ENCODE measurements around the gene MND1.

The MND1 gene

DNA sequence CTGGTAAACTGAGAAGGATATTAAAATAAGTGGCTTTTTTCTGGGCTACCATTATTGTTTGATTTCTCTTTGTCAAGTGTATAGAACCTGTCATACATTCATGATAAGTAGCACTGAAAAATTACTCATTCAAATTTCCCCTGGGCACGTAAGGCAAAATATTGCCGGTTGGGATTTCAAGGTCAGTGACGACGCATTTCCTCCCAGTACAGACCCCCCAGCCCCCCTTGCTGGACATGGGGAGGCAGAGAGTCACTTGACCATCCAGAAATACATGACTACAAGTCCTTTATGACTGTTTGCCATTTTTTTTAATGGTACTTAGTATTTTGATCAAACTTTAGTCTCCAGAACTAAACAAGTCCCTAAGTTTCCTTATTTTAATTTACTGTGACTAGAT is 6.8 kb upstream of the MND1 start:
- Histone ChIP-seq H3K4me3 (ENCODE audit: insufficient read depth in 1 of 2, low read depth in 1 of 2, low read length in 2 of 2) (no peak overlapping the region), H3K23ac (ENCODE audit: low read length in 2 of 2) (no peak overlapping the region), H2AK5ac (ENCODE audit: low read length, severe bottlenecking) (no peak overlapping the region), H2BK5ac (ENCODE audit: low read depth, low read length, poor library complexity, severe bottlenecking) (no peak overlapping the region), H3K18ac (ENCODE audit: low read depth in 1 of 2, low read length in 2 of 2) (no peak overlapping the region), H3K4me1 (ENCODE audit: control insufficient read depth, insufficient read depth, low read depth, low read length) (no peaks in the 10 kb centered on the region), H3K4ac (ENCODE audit: low read depth in 1 of 2, low read length in 2 of 2) (no peak overlapping the region), H3K9ac (ENCODE audit: low read length) (no peak overlapping the region), H2AFZ (ENCODE audit: low read depth, low read length) (no peak overlapping the region), H3K9me3 (ENCODE audit: control insufficient read depth, low read length) (no peaks in the 10 kb centered on the region), H3K27me3 (ENCODE audit: control insufficient read depth in 1 of 2, insufficient read depth in 1 of 2, low read length in 2 of 2) (no peaks in the 10 kb centered on the region), H3K27ac (ENCODE audit: low read length, poor library complexity, severe bottlenecking) (no peak overlapping the region), H4K8ac (ENCODE audit: low read length) (no peak overlapping the region), H4K91ac (ENCODE audit: low read length) (no peak overlapping the region), H2BK12ac (ENCODE audit: low read length in 2 of 2) (no peak overlapping the region), H3K14ac (ENCODE audit: low read length in 2 of 2) (no peak overlapping the region), H2BK120ac (ENCODE audit: low read depth, low read length) (no peak overlapping the region), H3K4me2 (ENCODE audit: low read length, poor library complexity, severe bottlenecking) (no peak overlapping the region), H3K36me3 (ENCODE audit: control insufficient read depth in 1 of 2, insufficient read depth in 2 of 2, low read depth in 1 of 2, low read length in 2 of 2) (peaks cover 2 to 25% of the 10 kb centered on the region in 2 experiments), H3K79me1 (replicated peaks; ENCODE audit: low read length, poor library complexity, severe bottlenecking) (no peaks in the 10 kb centered on the region), H2BK15ac (ENCODE audit: low read depth, poor library complexity, severe bottlenecking) (no peak overlapping the region)
- no peak for DNase-seq
- 90% methylated on average over 4 of the region's 4 CpGs for WGBS

DNA sequence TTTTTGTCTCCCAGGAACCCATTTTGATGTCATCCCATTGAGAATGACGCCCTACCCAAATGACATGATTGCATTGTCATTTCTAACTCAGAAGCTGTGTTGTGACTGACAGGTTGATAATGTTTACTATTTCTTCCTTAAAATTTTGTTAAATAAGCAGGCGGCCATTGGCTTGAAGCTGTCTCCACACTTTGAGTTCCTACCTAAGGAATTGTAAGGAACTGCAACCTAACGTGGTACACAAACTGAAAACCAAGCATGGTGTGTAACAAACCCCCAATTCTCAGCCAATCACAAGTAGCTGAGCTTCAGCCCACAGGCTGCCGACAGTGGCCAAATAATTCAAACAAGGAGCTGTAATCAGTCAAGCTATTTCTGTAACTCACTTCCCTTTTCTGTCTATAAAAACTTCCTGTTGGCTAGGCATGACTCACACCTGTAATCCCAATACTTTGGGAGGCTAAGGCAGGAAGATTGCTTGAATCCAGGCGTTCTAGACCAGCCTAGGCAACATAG is 2.9 kb upstream of the MND1 start:
- Histone ChIP-seq H4K8ac (ENCODE audit: low read length) (no peak overlapping the region), H3K23ac (ENCODE audit: low read length in 2 of 2) (no peak overlapping the region), H3K27me3 (ENCODE audit: control insufficient read depth in 1 of 2, insufficient read depth in 1 of 2, low read length in 2 of 2) (no peaks in the 10 kb centered on the region), H2AFZ (ENCODE audit: low read depth, low read length) (no peak overlapping the region), H3K27ac (ENCODE audit: low read length, poor library complexity, severe bottlenecking) (no peak overlapping the region), H4K91ac (ENCODE audit: low read length) (no peak overlapping the region), H2BK15ac (ENCODE audit: low read depth, poor library complexity, severe bottlenecking) (no peak overlapping the region), H3K4me1 (ENCODE audit: control insufficient read depth, insufficient read depth, low read depth, low read length) (peaks cover 3% of the 10 kb centered on the region), H3K79me1 (replicated peaks; ENCODE audit: low read length, poor library complexity, severe bottlenecking) (peaks cover 6% of the 10 kb centered on the region), H2BK120ac (ENCODE audit: low read depth, low read length) (no peak overlapping the region), H3K4me3 (ENCODE audit: insufficient read depth in 1 of 2, low read depth in 1 of 2, low read length in 2 of 2) (no peak overlapping the region), H2BK12ac (ENCODE audit: low read length in 2 of 2) (no peak overlapping the region), H3K9ac (ENCODE audit: low read length) (no peak overlapping the region), H3K9me3 (ENCODE audit: control insufficient read depth, low read length) (no peaks in the 10 kb centered on the region), H2BK5ac (ENCODE audit: low read depth, low read length, poor library complexity, severe bottlenecking) (no peak overlapping the region), H3K4me2 (ENCODE audit: low read length, poor library complexity, severe bottlenecking) (no peak overlapping the region), H3K4ac (ENCODE audit: low read depth in 1 of 2, low read length in 2 of 2) (no peak overlapping the region), H3K36me3 (ENCODE audit: control insufficient read depth in 1 of 2, insufficient read depth in 2 of 2, low read depth in 1 of 2, low read length in 2 of 2) (peaks cover 2 to 8% of the 10 kb centered on the region in 2 experiments), H3K14ac (ENCODE audit: low read length in 2 of 2) (no peak overlapping the region), H3K18ac (ENCODE audit: low read depth in 1 of 2, low read length in 2 of 2) (no peak overlapping the region), H2AK5ac (ENCODE audit: low read length, severe bottlenecking) (no peak overlapping the region)
- WGBS = 48% methylated on average over 4 of the region's 5 CpGs
- DNase-seq = peak; percentile 39

DNA sequence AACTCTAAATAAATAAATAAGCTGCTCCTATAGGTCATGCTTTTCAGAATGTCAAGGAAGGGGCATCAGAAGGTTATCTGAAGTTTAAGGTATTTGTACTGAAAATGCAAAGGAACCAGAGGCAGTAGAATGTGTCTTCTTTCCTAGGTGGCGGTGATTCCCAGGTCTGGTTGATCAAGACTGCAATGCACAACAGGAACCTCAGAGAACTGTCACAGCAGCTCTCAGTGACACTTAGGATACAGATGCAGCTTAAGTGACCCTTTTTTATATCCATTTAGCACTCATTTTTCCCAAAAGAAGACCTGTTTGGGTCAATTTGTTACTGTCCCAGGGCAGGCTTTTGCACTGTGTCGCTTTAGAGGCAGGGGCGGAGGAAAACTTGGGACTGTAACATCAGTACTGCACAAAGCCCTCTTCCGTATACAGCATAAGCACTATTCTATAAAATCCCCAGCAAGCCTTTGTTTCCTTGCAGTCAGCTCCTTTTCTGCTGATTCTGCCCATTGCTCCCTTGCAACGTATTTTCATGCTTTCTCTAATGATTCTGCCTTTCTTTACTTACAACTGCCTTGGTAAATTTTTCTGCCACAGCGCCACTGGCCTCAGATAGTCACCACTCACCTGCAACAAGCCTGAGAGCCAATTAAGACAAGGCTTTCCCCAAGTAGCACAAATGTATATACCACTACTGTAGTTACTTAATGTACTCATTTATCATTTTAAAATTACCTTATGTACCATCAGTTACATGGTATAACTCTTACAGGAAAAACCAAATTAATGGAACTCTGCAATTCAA is 1.5 kb upstream of the MND1 start:
- Histone ChIP-seq H4K8ac (ENCODE audit: low read length) (no peak overlapping the region), H3K4me2 (ENCODE audit: low read length, poor library complexity, severe bottlenecking) (no peak overlapping the region), H3K4me3 (ENCODE audit: insufficient read depth in 1 of 2, low read depth in 1 of 2, low read length in 2 of 2) (no peak overlapping the region), H2BK12ac (ENCODE audit: low read length in 2 of 2) (no peak overlapping the region), H2BK120ac (ENCODE audit: low read depth, low read length) (no peak overlapping the region), H3K9ac (ENCODE audit: low read length) (no peak overlapping the region), H3K18ac (ENCODE audit: low read depth in 1 of 2, low read length in 2 of 2) (no peak overlapping the region), H3K14ac (ENCODE audit: low read length in 2 of 2) (no peak overlapping the region), H3K4ac (ENCODE audit: low read depth in 1 of 2, low read length in 2 of 2) (no peak overlapping the region), H3K79me1 (replicated peaks; ENCODE audit: low read length, poor library complexity, severe bottlenecking) (peaks cover 11% of the 10 kb centered on the region), H3K27me3 (ENCODE audit: control insufficient read depth in 1 of 2, insufficient read depth in 1 of 2, low read length in 2 of 2) (no peaks in the 10 kb centered on the region), H2AK5ac (ENCODE audit: low read length, severe bottlenecking) (no peak overlapping the region), H3K36me3 (ENCODE audit: control insufficient read depth in 1 of 2, insufficient read depth in 2 of 2, low read depth in 1 of 2, low read length in 2 of 2) (peaks cover 2 to 8% of the 10 kb centered on the region in 2 experiments), H3K9me3 (ENCODE audit: control insufficient read depth, low read length) (no peaks in the 10 kb centered on the region), H2AFZ (ENCODE audit: low read depth, low read length) (no peak overlapping the region), H3K27ac (ENCODE audit: low read length, poor library complexity, severe bottlenecking) (no peak overlapping the region), H2BK5ac (ENCODE audit: low read depth, low read length, poor library complexity, severe bottlenecking) (no peak overlapping the region), H3K4me1 (ENCODE audit: control insufficient read depth, insufficient read depth, low read depth, low read length) (peaks cover 4% of the 10 kb centered on the region), H2BK15ac (ENCODE audit: low read depth, poor library complexity, severe bottlenecking) (no peak overlapping the region), H3K23ac (ENCODE audit: low read length in 2 of 2) (no peak overlapping the region), H4K91ac (ENCODE audit: low read length) (no peak overlapping the region)
- DNase-seq = no peak
- WGBS = 91% methylated on average over 6 of the region's 6 CpGs

DNA sequence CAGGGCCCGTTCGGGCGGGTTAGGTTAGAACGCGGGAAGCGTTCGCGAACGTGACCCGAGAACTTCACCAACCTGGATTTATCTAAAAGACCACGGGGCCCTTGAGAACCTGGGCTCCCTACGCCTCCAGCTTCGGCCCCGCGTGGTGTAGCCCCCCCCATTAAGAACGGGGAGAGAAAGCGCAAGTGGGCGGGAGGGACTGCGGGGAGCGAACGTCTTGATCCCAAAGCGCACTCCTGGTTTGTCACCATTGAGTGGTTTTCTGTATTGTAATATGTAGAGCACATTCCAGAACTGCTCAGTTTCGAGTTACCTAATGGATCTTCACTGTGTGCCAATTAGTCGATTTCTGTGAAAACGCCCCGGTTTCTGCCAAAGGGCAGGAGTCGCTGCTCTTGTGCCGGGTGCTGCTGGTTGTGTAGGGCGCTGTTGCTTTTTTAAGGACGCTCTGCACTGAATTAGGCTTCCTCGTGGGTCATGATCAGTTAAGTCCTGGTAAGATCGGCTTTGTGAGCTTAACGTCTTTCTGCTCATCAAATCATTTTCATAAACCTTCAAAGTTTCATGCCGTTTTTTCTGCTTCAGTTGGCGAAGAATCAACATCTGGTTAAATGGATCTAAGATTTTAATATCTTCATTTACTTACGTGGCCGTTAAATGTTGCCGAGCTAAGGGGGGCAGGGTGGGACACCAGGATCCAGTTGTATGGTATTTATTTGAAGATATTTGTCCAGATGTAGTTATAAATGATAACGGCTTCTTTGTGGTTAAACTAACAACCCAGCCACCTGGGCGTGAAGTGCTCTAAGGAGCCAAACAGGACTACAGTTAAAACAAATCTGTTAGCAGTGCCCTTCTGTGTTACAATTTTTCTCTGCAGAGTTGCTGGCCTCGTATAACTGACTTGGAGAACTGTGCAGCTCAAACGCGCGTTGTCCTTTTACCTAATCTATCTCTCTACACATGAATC is 809 bp downstream of the MND1 start:
- no peak overlapping the region for H4K91ac ChIP-seq (ENCODE audit: low read length)
- WGBS = under 1% methylated on average over 40 of the region's 44 CpGs

More for the DNA sequence above, 809 bp downstream of the MND1 start:
- Histone ChIP-seq H3K27ac (ENCODE audit: low read length, poor library complexity, severe bottlenecking) (no peak overlapping the region), H3K14ac (ENCODE audit: low read length in 2 of 2) (no peak overlapping the region), H2AFZ (ENCODE audit: low read depth, low read length) (peak overlapping the region; percentile 85), H2AK5ac (ENCODE audit: low read length, severe bottlenecking) (no peak overlapping the region), H3K4ac (ENCODE audit: low read depth in 1 of 2, low read length in 2 of 2) (no peak overlapping the region), H2BK12ac (ENCODE audit: low read length in 2 of 2) (no peak overlapping the region), H3K4me1 (ENCODE audit: control insufficient read depth, insufficient read depth, low read depth, low read length) (peaks cover 4% of the 10 kb centered on the region), H3K4me3 (ENCODE audit: insufficient read depth in 1 of 2, low read depth in 1 of 2, low read length in 2 of 2) (peak overlapping the region; percentile 77 to 88), H3K27me3 (ENCODE audit: control insufficient read depth in 1 of 2, insufficient read depth in 1 of 2, low read length in 2 of 2) (no peaks in the 10 kb centered on the region), H2BK120ac (ENCODE audit: low read depth, low read length) (no peak overlapping the region), H3K79me1 (replicated peaks; ENCODE audit: low read length, poor library complexity, severe bottlenecking) (peaks cover 18% of the 10 kb centered on the region), H3K18ac (ENCODE audit: low read depth in 1 of 2, low read length in 2 of 2) (no peak overlapping the region), H3K23ac (ENCODE audit: low read length in 2 of 2) (no peak overlapping the region), H3K4me2 (ENCODE audit: low read length, poor library complexity, severe bottlenecking) (peak overlapping the region; percentile 100), H3K9me3 (ENCODE audit: control insufficient read depth, low read length) (no peaks in the 10 kb centered on the region), H2BK5ac (ENCODE audit: low read depth, low read length, poor library complexity, severe bottlenecking) (no peak overlapping the region), H2BK15ac (ENCODE audit: low read depth, poor library complexity, severe bottlenecking) (no peak overlapping the region), H3K36me3 (ENCODE audit: control insufficient read depth in 1 of 2, insufficient read depth in 2 of 2, low read depth in 1 of 2, low read length in 2 of 2) (peaks cover 0 to 3% of the 10 kb centered on the region in 2 experiments), H3K9ac (ENCODE audit: low read length) (peak overlapping the region; percentile 85), H4K8ac (ENCODE audit: low read length) (no peak overlapping the region)
- DNase-seq = peak; percentile 65
